GM18508 (cell line): Measurements from ENCODE around the gene TEPSIN.

Experiments used
- ATAC-seq: cut with Tn5 transposase; IDR thresholded peaks from one replicate; pipeline ENCODE4 v1.9.1; 2021; ENCODE audit warnings: moderate number of reproducible peaks; ENCODE audit not compliant: insufficient read depth, unreplicated experiment

TEPSIN gene

GRCh38 chr17:81270279-81270678, 31.4 kb upstream of the TEPSIN start:
- no peak for ATAC-seq

- ATAC-seq = no peak
Observed at GRCh38 chr17:81267390-81268067, 28.7 kb upstream of the TEPSIN start.

GRCh38 chr17:81265576-81265975, 26.7 kb upstream of the TEPSIN start:
- no peak for ATAC-seq

- ATAC-seq = no peak
Observed at GRCh38 chr17:81264640-81265039, 25.8 kb upstream of the TEPSIN start.

- no peak for ATAC-seq
Observed at GRCh38 chr17:81263371-81264181, 24.7 kb upstream of the TEPSIN start.

- no peak for ATAC-seq
Observed at GRCh38 chr17:81261582-81262336, 22.9 kb upstream of the TEPSIN start.

- ATAC-seq = no peak
Observed at GRCh38 chr17:81261096-81261495, 22.2 kb upstream of the TEPSIN start.

- ATAC-seq = no peak
Observed at GRCh38 chr17:81260641-81261040, 21.8 kb upstream of the TEPSIN start.

GRCh38 chr17:81260171-81260570, 21.3 kb upstream of the TEPSIN start:
- ATAC-seq = no peak

- ATAC-seq = no peak
Observed at GRCh38 chr17:81259058-81259605, 20.3 kb upstream of the TEPSIN start.

GRCh38 chr17:81258292-81258691, 19.4 kb upstream of the TEPSIN start:
- ATAC-seq = no peak

GRCh38 chr17:81257533-81257932, 18.7 kb upstream of the TEPSIN start:
- ATAC-seq = no peak

- no peak for ATAC-seq
Observed at GRCh38 chr17:81256616-81257015, 17.8 kb upstream of the TEPSIN start.

- ATAC-seq = no peak
Observed at GRCh38 chr17:81254955-81255717, 16.3 kb upstream of the TEPSIN start.

GRCh38 chr17:81253358-81254131, 14.7 kb upstream of the TEPSIN start:
- ATAC-seq = no peak

- no peak for ATAC-seq
Observed at GRCh38 chr17:81252987-81253329, 14.1 kb upstream of the TEPSIN start.

GRCh38 chr17:81252326-81252986, 13.6 kb upstream of the TEPSIN start:
- no peak for ATAC-seq

- no peak for ATAC-seq
Observed at GRCh38 chr17:81251709-81252301, 12.9 kb upstream of the TEPSIN start.
